HEK293 (cell line): ENCODE results near the gene ANO9.

ENCODE experiments used
- CTCF ChIA-PET: fragments of 350-600 bp; formaldehyde crosslinking; extraction: SDS; loops from one replicate; lab custom pipeline; 2021; ENCODE audit warnings: antibody characterized with exemption; lab: Yijun Ruan, JAX
- POLR2A ChIA-PET: fragments of 300-600 bp; formaldehyde crosslinking; extraction: SDS; loops from one replicate; lab custom pipeline; 2020; ENCODE audit warnings: antibody characterized with exemption, inconsistent platforms; lab: Yijun Ruan, JAX
- H3K27ac ChIP-seq: fragments of 200-500 bp; sonication (Bioruptor generic); 2 replicates; pipeline ENCODE4 v1.5.1; 2014; ENCODE audit warnings: low read depth, low read length, control low read depth, inconsistent platforms; ENCODE audit errors: extremely low read depth
- H3K36me3 ChIP-seq, 2 experiments: fragments of 200-500 bp in 1 of 2; sonication (Bioruptor generic) in 1 of 2; 1 replicate in 1 of 2; 2 replicates in 1 of 2; pipeline ENCODE4 v1.5.1; 2014 to 2017; ENCODE audit warnings: inconsistent platforms in 2 of 2, low read length in 2 of 2; ENCODE audit not compliant: control insufficient read depth in 2 of 2, insufficient read depth in 1 of 2
- H3K4me1 ChIP-seq: fragments of 200-500 bp; sonication (Bioruptor generic); 2 replicates; pipeline ENCODE4 v1.5.1; 2014; ENCODE audit warnings: mild to moderate bottlenecking, low read length, inconsistent platforms; ENCODE audit not compliant: control insufficient read depth, insufficient read depth
- H3K4me3 ChIP-seq: 2 replicates; pipeline ENCODE4 v1.5.1; 2011; ENCODE audit warnings: low read depth, mild to moderate bottlenecking, control low read depth, low read length, moderate library complexity
- H3K9me3 ChIP-seq: fragments of 200-500 bp; sonication (Bioruptor generic); 2 replicates; pipeline ENCODE4 v1.5.1; 2014; ENCODE audit warnings: low read depth, low read length, inconsistent platforms; ENCODE audit not compliant: control insufficient read depth, insufficient read depth
- BCL11B ChIP-seq: fragments of 450-650 bp; formaldehyde crosslinking; IDR thresholded peaks from 2 replicates; pipeline ENCODE4 v1.5.1; 2016; ENCODE audit warnings: low read depth, missing biosample characterization, missing genetic modification characterization
- GLIS2 ChIP-seq: fragments of 450-650 bp; formaldehyde crosslinking; IDR thresholded peaks from 2 replicates; pipeline ENCODE4 v1.5.1; 2016; ENCODE audit warnings: missing biosample characterization, missing genetic modification characterization
- SALL2 ChIP-seq: fragments of 450-650 bp; formaldehyde crosslinking; IDR thresholded peaks from 2 replicates; pipeline ENCODE4 v1.5.0; 2017; ENCODE audit warnings: missing biosample characterization, mild to moderate bottlenecking, missing genetic modification characterization, borderline replicate concordance
- SP7 ChIP-seq: fragments of 450-650 bp; formaldehyde crosslinking; IDR thresholded peaks from 2 replicates; pipeline ENCODE4 v1.5.1; 2016; ENCODE audit warnings: missing biosample characterization, missing genetic modification characterization
- YY1 ChIP-seq: fragments of 450-650 bp; formaldehyde crosslinking; IDR thresholded peaks from 2 replicates; pipeline ENCODE4 v1.5.1; 2018; ENCODE audit warnings: missing biosample characterization, missing genetic modification characterization
- ZFHX2 ChIP-seq: fragments of 450-650 bp; formaldehyde crosslinking; conservative IDR thresholded peaks from 2 replicates; pipeline ENCODE4 v1.5.1; 2016; ENCODE audit warnings: missing biosample characterization, missing genetic modification characterization
- ZNF10 ChIP-seq: fragments of 450-650 bp; formaldehyde crosslinking; IDR thresholded peaks from 2 replicates; pipeline ENCODE4 v1.5.1; 2017; ENCODE audit warnings: missing biosample characterization, missing genetic modification characterization
- ZNF239 ChIP-seq: fragments of 450-650 bp; formaldehyde crosslinking; IDR thresholded peaks from 2 replicates; pipeline ENCODE4 v1.5.1; 2016; ENCODE audit warnings: missing biosample characterization, missing genetic modification characterization
- ZNF302 ChIP-seq: fragments of 450-650 bp; formaldehyde crosslinking; IDR thresholded peaks from 2 replicates; pipeline ENCODE4 v1.5.1; 2016; ENCODE audit warnings: missing biosample characterization, missing genetic modification characterization, low read depth
- ZNF341 ChIP-seq: fragments of 450-650 bp; formaldehyde crosslinking; IDR thresholded peaks from 2 replicates; pipeline ENCODE4; 2016; ENCODE audit warnings: low read depth, missing biosample characterization, missing genetic modification characterization
- ZNF416 ChIP-seq: fragments of 450-650 bp; formaldehyde crosslinking; IDR thresholded peaks from 2 replicates; pipeline ENCODE4 v1.5.1; 2016; ENCODE audit warnings: missing biosample characterization, missing genetic modification characterization
- ZNF600 ChIP-seq: fragments of 450-650 bp; formaldehyde crosslinking; IDR thresholded peaks from 2 replicates; pipeline ENCODE4 v1.5.1; 2016; ENCODE audit warnings: missing biosample characterization, missing genetic modification characterization
- ZNF658 ChIP-seq: fragments of 450-650 bp; formaldehyde crosslinking; IDR thresholded peaks from 2 replicates; pipeline ENCODE4; 2016; ENCODE audit warnings: missing biosample characterization, missing genetic modification characterization
- ZNF777 ChIP-seq: fragments of 450-650 bp; formaldehyde crosslinking; IDR thresholded peaks from 2 replicates; pipeline ENCODE4 v1.5.1; 2017; ENCODE audit warnings: missing biosample characterization, missing genetic modification characterization, borderline replicate concordance
- ZNF843 ChIP-seq: fragments of 450-650 bp; formaldehyde crosslinking; IDR thresholded peaks from 2 replicates; pipeline ENCODE4 v1.5.1; 2016; ENCODE audit warnings: missing biosample characterization, missing genetic modification characterization
- ZSCAN16 ChIP-seq: fragments of 450-650 bp; formaldehyde crosslinking; IDR thresholded peaks from 2 replicates; pipeline ENCODE4 v1.5.1; 2016; ENCODE audit warnings: missing biosample characterization, missing genetic modification characterization
- TF ChIP-seq, protein P1 (sequence below): fragments of 450-650 bp; formaldehyde crosslinking; IDR thresholded peaks from 2 replicates; pipeline ENCODE4 v1.5.0; 2017; ENCODE audit warnings: missing biosample characterization, missing genetic modification characterization, borderline replicate concordance
- TF ChIP-seq, protein P2 (sequence below): fragments of 450-650 bp; formaldehyde crosslinking; IDR thresholded peaks from 2 replicates; pipeline ENCODE4 v1.5.1; 2016; ENCODE audit warnings: missing biosample characterization, missing genetic modification characterization, low read depth
- TF ChIP-seq, protein P3 (sequence below): sonication (generic); formaldehyde crosslinking; IDR thresholded peaks from 2 replicates; pipeline ENCODE4 v1.8.1; 2022; ENCODE audit warnings: mild to moderate bottlenecking, moderate library complexity, missing genetic modification reagents
- TF ChIP-seq, protein P4 (sequence below): fragments of 450-650 bp; formaldehyde crosslinking; IDR thresholded peaks from 2 replicates; pipeline ENCODE4 v1.5.1; 2016; ENCODE audit warnings: missing biosample characterization, missing genetic modification characterization
- TF ChIP-seq, protein P5 (sequence below): fragments of 450-650 bp; formaldehyde crosslinking; IDR thresholded peaks from 2 replicates; pipeline ENCODE4 v1.5.1; 2016; ENCODE audit warnings: missing biosample characterization, missing genetic modification characterization
- TF ChIP-seq, protein P6 (sequence below): fragments of 450-650 bp; IDR thresholded peaks from 2 replicates; pipeline ENCODE4 v1.5.1; 2018; ENCODE audit warnings: missing biosample characterization, mild to moderate bottlenecking, missing genetic modification characterization

Gene ANO9

DNA sequence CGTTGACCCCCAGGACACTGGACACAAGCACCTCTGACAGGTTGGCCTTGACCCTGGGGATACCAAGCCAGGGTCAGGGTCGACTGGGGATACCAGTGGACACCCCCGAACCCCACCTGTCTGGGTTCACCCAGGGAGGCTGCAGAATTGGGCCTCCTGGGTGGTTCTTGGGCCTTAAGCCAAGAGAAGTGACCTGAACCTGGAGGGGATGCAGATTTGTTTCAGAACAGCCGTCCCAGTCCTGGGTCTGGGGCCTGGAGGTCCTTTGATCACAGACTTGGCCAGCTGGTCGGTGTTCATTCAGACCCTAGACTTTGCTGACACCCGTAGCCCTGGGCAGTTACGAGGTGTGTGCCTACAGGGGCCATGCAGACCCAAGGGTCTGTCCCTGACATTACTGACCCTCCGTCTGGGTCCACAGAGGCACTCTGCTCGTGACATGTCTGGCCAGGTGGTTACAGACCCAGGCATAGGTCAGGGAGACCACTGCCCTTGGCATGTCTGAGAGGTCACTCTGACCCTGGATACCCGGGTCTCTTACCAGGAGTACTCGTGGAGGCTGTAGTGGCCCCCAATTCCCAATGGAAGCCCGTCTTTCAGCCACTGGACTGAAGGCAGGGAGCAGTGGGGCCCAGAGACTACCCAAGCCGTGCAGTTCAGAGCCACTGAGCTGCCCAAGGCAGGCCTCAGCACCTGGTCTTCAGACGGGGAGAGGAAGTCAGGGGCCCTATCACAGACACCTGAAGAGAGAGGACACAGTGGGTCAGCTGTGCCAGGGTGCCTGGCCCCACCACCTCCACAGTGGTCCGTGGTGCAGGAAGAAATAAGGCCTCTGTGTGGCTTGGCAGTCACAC lies 33.4 kb downstream of the ANO9 start:
- no peak for TF ChIP-seq ZNF341
- TF ChIP-seq BCL11B (tag by site-specific recombination), result no peak
- no peak for TF ChIP-seq ZNF302 (tag by site-specific recombination)
- TF ChIP-seq ZSCAN16 (tag by site-specific recombination), result no peak
- no peak for TF ChIP-seq ZNF843 (tag by site-specific recombination)
- TF ChIP-seq ZNF416, result no peak
- TF ChIP-seq, protein P1, sequence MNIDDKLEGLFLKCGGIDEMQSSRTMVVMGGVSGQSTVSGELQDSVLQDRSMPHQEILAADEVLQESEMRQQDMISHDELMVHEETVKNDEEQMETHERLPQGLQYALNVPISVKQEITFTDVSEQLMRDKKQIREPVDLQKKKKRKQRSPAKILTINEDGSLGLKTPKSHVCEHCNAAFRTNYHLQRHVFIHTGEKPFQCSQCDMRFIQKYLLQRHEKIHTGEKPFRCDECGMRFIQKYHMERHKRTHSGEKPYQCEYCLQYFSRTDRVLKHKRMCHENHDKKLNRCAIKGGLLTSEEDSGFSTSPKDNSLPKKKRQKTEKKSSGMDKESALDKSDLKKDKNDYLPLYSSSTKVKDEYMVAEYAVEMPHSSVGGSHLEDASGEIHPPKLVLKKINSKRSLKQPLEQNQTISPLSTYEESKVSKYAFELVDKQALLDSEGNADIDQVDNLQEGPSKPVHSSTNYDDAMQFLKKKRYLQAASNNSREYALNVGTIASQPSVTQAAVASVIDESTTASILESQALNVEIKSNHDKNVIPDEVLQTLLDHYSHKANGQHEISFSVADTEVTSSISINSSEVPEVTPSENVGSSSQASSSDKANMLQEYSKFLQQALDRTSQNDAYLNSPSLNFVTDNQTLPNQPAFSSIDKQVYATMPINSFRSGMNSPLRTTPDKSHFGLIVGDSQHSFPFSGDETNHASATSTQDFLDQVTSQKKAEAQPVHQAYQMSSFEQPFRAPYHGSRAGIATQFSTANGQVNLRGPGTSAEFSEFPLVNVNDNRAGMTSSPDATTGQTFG (tag by site-specific recombination), result no peak
- TF ChIP-seq, protein P2, sequence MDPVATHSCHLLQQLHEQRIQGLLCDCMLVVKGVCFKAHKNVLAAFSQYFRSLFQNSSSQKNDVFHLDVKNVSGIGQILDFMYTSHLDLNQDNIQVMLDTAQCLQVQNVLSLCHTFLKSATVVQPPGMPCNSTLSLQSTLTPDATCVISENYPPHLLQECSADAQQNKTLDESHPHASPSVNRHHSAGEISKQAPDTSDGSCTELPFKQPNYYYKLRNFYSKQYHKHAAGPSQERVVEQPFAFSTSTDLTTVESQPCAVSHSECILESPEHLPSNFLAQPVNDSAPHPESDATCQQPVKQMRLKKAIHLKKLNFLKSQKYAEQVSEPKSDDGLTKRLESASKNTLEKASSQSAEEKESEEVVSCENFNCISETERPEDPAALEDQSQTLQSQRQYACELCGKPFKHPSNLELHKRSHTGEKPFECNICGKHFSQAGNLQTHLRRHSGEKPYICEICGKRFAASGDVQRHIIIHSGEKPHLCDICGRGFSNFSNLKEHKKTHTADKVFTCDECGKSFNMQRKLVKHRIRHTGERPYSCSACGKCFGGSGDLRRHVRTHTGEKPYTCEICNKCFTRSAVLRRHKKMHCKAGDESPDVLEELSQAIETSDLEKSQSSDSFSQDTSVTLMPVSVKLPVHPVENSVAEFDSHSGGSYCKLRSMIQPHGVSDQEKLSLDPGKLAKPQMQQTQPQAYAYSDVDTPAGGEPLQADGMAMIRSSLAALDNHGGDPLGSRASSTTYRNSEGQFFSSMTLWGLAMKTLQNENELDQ, result no peak
- no peak for TF ChIP-seq SP7
- TF ChIP-seq, protein P3, sequence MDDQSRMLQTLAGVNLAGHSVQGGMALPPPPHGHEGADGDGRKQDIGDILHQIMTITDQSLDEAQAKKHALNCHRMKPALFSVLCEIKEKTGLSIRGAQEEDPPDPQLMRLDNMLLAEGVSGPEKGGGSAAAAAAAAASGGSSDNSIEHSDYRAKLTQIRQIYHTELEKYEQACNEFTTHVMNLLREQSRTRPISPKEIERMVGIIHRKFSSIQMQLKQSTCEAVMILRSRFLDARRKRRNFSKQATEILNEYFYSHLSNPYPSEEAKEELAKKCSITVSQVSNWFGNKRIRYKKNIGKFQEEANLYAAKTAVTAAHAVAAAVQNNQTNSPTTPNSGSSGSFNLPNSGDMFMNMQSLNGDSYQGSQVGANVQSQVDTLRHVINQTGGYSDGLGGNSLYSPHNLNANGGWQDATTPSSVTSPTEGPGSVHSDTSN (CRISPR knock-in tag), result no peak
- no peak for TF ChIP-seq ZNF600 (tag by site-specific recombination)
- no peak for TF ChIP-seq SALL2 (tag by site-specific recombination)
- no peak for TF ChIP-seq GLIS2 (tag by site-specific recombination)
- TF ChIP-seq ZNF239, result no peak
- no peak for TF ChIP-seq ZNF10 (tag by site-specific recombination)
- TF ChIP-seq ZNF658 (tag by site-specific recombination), result no peak
- TF ChIP-seq ZNF777 (tag by site-specific recombination), result no peak
- no peaks in the 10 kb centered on the region for H3K4me1 ChIP-seq
- CTCF ChIA-PET, result interaction anchor here (0.7 to 2.8 kb wide), 3 partner anchors 12 to 40 kb away, joined by 3 to 15 read pairs (median 6); no protein-coding TSS in a partner anchor
- H3K9me3 ChIP-seq, result no peaks in the 10 kb centered on the region
- peaks cover 0 to 17% of the 10 kb centered on the region in 2 experiments; a peak in 1 of 3 replicates for H3K36me3 ChIP-seq
- POLR2A ChIA-PET, result interaction anchor here (1.4 kb wide), 1 partner anchor 201 kb away, joined by 9 read pairs; the partner anchor contains the start of genes BET1L and RIC8A
- no peak overlapping the region for H3K4me3 ChIP-seq
- H3K27ac ChIP-seq, result no peak overlapping the region

DNA sequence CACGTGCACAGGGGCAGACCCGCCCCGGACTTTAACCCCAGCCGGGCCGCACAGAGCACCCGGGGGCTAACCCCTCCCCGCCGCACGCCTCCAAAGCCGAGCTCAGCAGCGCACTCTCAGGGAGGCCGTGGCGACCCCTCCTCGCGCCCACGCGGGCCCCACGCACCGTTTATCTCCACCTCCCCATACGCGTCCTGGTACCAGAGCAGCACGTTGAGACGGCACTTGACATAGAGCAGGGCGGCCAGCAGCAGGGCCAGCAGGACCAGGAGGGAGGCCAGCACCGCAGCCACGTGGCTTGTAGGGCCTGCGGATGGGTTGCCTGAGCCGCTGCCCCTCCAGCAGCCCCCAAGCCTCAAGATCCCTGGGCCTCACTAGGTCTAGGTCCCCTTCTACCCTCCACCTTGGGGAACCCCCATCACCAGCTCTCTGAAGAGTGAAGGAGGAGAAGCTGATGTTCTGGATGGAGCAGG lies 34.1 kb downstream of the ANO9 start:
- POLR2A ChIA-PET, result interaction anchor here (0.6 to 2.0 kb wide), 11 partner anchors 9 to 412 kb away, joined by 3 to 15 read pairs (median 4); partner anchors contain the start of genes BET1L, PTDSS2 and RIC8A
- Histone ChIP-seq H3K36me3 (peaks cover 0 to 18% of the 10 kb centered on the region in 2 experiments; a peak in 1 of 3 replicates), H3K9me3 (no peaks in the 10 kb centered on the region), H3K4me1 (no peaks in the 10 kb centered on the region), H3K4me3 (no peak overlapping the region), H3K27ac (no peak overlapping the region)
- CTCF ChIA-PET, result interaction anchor here (1.0 to 2.8 kb wide), 4 partner anchors 11 to 157 kb away, joined by 3 to 15 read pairs (median 6); partner anchors contain the start of gene PKP3
- TF ChIP-seq, protein P4, sequence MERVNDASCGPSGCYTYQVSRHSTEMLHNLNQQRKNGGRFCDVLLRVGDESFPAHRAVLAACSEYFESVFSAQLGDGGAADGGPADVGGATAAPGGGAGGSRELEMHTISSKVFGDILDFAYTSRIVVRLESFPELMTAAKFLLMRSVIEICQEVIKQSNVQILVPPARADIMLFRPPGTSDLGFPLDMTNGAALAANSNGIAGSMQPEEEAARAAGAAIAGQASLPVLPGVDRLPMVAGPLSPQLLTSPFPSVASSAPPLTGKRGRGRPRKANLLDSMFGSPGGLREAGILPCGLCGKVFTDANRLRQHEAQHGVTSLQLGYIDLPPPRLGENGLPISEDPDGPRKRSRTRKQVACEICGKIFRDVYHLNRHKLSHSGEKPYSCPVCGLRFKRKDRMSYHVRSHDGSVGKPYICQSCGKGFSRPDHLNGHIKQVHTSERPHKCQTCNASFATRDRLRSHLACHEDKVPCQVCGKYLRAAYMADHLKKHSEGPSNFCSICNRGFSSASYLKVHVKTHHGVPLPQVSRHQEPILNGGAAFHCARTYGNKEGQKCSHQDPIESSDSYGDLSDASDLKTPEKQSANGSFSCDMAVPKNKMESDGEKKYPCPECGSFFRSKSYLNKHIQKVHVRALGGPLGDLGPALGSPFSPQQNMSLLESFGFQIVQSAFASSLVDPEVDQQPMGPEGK (tag by site-specific recombination), result 0 out of 2 replicates have a peak, but pooled peaks have one; percentile 15
- TF ChIP-seq, protein P5, sequence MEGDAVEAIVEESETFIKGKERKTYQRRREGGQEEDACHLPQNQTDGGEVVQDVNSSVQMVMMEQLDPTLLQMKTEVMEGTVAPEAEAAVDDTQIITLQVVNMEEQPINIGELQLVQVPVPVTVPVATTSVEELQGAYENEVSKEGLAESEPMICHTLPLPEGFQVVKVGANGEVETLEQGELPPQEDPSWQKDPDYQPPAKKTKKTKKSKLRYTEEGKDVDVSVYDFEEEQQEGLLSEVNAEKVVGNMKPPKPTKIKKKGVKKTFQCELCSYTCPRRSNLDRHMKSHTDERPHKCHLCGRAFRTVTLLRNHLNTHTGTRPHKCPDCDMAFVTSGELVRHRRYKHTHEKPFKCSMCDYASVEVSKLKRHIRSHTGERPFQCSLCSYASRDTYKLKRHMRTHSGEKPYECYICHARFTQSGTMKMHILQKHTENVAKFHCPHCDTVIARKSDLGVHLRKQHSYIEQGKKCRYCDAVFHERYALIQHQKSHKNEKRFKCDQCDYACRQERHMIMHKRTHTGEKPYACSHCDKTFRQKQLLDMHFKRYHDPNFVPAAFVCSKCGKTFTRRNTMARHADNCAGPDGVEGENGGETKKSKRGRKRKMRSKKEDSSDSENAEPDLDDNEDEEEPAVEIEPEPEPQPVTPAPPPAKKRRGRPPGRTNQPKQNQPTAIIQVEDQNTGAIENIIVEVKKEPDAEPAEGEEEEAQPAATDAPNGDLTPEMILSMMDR (tag by site-specific recombination), result no peak
- TF ChIP-seq, protein P6, sequence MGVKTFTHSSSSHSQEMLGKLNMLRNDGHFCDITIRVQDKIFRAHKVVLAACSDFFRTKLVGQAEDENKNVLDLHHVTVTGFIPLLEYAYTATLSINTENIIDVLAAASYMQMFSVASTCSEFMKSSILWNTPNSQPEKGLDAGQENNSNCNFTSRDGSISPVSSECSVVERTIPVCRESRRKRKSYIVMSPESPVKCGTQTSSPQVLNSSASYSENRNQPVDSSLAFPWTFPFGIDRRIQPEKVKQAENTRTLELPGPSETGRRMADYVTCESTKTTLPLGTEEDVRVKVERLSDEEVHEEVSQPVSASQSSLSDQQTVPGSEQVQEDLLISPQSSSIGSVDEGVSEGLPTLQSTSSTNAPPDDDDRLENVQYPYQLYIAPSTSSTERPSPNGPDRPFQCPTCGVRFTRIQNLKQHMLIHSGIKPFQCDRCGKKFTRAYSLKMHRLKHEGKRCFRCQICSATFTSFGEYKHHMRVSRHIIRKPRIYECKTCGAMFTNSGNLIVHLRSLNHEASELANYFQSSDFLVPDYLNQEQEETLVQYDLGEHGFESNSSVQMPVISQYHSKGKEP (tag by site-specific recombination), result no peak
- no peak for TF ChIP-seq YY1 (tag by site-specific recombination)
- TF ChIP-seq ZFHX2 (tag by site-specific recombination), result peak; percentile 20; the same call in 1 of the 2 replicates
